GM19463 (cell line): ENCODE measurements around the gene GGCT.
A peak's percentile ranks its signal among the peaks of the same experiment; 100 is the strongest.

Experiments used
- ATAC-seq: cut with Tn5 transposase; IDR thresholded peaks from one replicate; pipeline ENCODE4 v1.9.1; 2021; ENCODE audit warnings: mild to moderate bottlenecking, moderate library complexity; ENCODE audit not compliant: unreplicated experiment

The GGCT gene

GRCh38 chr7:30465046-30465810 is 39.4 kb downstream of the GGCT start:
- no peak for ATAC-seq

DNA sequence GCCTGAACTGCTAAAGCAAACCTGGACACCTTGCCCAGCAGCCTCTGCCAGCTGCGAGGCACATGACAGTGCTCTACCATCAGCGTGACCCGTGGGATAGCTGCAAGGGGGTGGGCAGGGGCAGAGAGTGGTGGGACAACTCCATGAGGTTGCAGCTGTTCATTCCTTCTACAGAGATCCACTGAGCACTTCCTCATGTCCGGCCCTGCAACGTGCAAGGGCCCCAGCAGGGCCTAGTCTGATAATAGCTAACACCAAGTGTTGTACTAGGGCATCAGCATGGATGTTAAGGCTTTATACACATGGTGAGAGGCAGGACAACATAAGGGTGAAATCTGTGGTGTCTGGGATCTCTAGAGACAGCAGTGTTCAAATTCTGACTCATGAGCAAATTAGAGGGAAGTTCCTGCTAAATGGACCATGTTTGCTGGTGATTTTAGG is 40.4 kb downstream of the GGCT start:
- ATAC-seq: peak; percentile 55

DNA sequence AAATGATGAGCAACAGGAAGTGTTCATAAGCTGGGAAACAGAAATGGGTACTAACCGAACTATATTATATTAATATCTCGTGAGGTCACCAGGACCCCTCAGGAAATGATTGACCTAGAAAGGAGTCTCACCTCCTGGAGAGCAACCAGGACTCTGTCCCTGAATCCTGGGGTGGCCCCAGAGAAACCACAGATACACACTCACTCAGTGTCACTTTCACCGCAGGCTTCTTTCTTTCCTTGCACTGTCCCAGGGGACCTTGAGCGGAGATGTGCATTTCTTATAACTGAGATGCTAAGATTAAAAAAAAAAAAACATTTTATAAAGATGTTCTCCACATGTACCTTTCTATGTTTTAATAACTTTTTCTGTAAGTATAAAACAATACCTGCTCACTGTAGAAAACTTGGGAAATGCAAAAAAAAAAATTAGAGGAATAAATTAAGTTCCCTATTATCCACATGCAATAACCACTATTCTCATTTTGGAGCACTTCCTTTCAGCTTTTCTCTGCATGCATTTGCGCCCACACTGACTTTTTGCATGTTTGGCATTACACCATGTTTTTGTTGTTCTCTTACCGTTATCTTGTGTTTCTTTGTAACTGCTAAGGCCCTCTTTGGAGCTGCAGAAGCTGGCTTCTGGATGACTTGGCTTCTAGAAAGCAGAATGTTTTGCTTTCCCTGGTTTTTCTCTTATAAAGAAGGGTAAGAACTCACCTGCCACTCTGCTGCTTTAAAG is 41.1 kb downstream of the GGCT start:
- ATAC-seq: peak; percentile 71

GRCh38 chr7:30462179-30462578 is 42.5 kb downstream of the GGCT start:
- ATAC-seq: no peak

GRCh38 chr7:30460246-30460633 is 44.4 kb downstream of the GGCT start:
- no peak for ATAC-seq

DNA sequence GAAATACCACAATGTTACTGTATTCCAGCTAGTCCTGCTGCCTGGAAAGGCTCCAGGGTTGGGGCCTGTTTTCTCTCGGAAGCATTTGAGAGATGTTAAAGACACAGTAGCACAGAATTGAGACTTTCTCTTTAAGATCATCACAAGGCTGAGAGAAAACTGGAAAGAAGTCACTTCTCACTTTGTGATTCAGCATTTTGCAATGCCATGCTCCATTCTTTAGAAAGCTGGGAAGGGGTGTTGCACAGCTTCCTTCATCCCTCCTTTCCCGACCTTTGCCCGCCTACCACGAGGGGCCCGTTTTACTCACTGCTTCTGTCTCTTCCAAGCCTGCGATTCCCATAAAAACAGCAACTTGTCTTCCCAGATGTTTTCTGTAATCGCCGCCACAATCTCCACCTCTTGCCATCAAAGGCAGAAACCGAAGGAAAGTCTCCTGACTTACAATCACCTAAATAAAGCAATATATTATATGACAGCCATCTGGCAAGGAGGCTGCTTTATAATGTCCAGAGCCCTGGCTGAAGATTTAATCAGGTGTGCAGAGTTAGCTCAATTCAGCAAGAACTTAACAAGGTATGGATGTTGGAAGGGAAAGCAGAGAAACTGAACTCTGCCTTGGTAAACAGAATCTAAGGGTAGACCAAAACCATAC is 44.9 kb downstream of the GGCT start:
- ATAC-seq: no peak

DNA sequence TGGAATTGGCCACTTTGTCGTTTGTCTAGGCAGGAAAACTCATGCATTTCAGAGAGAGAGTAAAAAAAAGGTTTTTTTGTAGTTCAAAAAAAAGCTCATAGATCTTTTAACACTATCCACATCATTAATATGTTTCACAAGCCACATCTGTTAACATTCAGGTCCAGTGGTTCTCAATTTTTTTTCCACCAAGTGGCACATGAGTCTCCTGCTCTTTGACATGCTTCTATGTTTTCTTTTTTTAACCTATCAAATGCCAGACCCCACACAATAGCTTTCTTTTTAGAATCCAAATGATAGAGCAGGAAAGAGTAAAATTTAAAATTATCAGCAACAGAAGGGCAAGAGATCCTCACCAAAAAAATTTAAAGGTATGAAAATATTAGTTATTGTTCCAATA is 46.3 kb downstream of the GGCT start:
- ATAC-seq: no peak

GRCh38 chr7:30453921-30454320 is 50.7 kb downstream of the GGCT start:
- no peak for ATAC-seq

DNA sequence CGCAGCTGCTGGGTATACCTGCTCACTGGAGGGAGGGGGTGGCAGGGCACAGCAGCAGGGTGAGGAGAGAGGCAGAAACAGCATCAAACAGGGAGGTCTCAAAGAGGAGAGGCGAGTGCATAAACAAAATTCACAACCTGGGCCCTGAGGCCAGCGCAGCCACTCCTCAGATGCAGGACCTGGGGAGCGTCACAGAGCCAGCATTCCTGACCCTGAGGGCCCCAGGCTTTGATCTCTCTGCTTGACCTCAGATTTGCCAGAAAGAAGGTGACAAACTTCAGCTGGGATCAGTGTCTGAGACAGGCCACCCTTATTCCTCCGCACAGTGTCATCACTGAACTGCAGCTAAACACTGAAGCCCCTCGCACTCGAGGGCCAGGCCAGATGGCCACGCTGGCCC is 51.6 kb downstream of the GGCT start:
- ATAC-seq: no peak

GRCh38 chr7:30452280-30452930 is 52.2 kb downstream of the GGCT start:
- ATAC-seq: no peak

- no peak for ATAC-seq
These were observed 52.9 kb downstream of the GGCT start for GRCh38 chr7:30451539-30452279.

DNA sequence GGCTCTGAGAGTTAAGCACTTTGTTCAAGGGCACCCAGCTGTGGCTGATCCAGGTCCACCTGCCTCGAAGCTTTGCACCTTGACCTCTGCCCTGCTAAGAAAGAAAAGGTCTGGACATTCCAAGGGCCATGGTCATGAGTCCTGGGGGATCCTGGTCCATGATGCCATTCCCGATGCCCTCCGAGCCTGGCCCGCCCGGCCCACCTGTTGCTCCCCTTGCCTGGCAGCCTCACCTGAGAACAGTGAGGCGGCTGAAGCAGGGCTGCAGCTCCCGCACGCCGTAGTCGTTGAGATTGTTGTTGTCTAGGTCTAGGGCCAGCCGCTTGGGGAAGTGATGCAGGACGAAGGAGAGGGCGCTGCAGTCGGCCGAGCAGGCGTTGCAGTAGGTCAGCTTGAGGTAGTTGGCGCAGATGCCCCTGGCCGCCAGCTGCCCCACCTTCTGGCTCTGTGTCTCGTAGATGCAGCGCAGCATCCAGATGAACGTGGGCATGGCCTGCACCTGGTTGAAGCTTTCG is 53.6 kb downstream of the GGCT start:
- no peak for ATAC-seq

DNA sequence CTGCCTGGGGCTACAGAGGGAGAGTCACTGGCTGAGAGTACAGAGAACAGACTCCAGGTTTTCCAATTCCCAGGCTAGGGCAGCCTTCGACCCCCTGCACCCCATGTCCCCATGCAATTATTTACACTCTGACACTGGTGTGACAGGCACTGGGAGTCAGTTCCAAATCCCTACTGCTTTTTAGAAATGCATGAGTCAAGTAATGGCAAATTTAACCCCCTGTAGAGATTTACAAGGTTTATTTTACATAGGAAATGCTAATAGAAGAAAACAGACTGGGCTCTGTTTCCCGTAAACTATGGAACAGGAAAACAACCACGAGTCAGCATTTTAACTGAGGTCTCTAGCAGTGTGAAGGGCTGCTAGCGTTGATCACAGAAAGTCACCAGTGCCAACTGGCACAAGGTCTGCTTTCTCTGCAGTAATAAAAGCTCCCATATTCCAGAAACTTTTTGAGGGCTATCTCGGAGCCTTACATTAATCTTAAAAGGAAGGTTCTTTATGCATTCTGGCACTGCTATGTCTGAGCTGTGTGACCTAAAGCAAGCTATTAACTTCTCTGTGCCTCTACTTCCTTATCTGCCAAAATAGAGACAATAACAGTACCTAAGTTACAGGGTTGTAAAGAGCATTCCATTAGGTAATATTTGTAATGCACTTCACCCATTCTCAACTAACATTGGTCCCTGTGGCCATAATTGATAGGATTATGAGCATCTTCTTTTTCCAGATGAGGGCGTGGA is 54.2 kb downstream of the GGCT start:
- no peak for ATAC-seq

DNA sequence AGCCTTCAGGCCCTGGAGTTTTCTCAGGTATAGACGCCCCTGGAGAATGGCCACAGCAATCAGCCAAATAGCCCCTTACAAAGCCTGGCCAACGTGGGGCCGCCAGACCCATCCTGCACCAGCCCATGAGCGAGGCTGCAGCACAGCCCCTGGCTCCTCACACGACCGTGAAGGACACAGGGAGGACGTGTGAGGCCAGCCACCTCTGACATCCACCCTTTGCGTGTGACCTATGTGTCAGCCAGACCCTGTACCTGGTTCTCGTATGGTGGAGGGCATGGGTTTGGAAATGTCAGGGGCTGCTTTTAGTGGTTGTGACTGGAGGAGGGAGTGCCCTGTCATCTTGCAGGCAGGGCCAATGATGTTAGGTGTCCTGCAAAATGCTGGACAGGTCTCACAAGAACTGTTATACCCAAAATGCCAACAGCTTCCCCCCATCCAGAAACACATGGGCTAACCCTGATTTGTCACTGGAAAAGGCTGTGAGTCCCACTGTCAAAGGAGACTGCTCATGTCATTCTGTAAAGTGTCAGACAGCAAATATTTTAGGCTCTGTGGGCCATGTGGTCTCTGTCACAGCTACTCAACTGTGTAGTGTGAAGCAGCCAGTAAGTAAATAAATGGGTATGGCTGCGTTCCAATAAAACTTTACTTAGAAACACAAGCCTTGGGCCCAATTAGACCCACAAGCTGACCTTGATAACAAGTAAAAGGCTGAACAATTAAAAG is 56.0 kb downstream of the GGCT start:
- no peak for ATAC-seq

- no peak for ATAC-seq
These were observed 57.2 kb downstream of the GGCT start for GRCh38 chr7:30447466-30447865.
